GM18511 (cell line): ENCODE measurements around the gene ARHGEF3.

ENCODE experiments used
- ATAC-seq: cut with Tn5 transposase; IDR thresholded peaks from one replicate; pipeline ENCODE4 v1.9.1; 2021; ENCODE audit warnings: mild to moderate bottlenecking, moderate library complexity; ENCODE audit not compliant: unreplicated experiment

ARHGEF3 gene

GRCh38 chr3:56688191-56688590 is 113.6 kb downstream of the ARHGEF3 start:
- peak; percentile 88 for ATAC-seq

- no peak for ATAC-seq
Measured at GRCh38 chr3:56684029-56684428, 117.7 kb downstream of the ARHGEF3 start.

DNA sequence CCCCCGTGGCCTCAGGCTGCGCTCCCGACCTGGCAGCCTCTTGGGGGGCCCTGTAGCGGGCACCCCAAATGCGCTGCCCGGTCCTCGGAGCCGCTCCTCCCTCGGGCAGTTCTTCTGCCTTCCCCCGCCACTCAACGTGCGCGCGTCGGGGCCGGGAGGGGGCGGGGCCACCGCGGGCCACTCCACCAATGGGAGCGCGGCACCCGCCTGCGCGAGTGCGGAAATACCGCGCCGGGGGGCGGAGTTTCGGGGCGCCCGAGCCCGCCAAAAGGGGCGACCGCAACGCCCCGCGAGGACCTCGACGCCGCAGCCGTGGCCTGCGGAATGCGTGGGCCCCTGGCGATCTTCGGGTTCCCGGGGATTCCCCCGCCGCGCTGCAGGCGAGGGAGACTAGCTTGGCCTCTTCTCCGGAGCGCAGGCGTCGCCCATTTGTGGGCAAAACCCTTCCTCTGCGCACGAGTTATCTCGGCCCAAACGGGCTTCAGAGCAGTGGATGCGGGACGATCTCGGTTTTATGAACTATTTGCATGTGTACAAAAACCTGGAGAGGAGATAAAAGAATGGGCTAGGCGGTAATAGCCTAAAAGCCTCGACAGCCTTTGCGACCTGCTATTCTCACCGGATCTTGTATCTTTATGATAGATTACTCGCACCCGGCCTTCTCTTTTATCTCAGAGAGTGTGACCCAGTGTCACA is 118.5 kb downstream of the ARHGEF3 start, which contains the start of gene TASOR:
Gene TASOR, minus strand, starts transcription at position 144 of the 696 bp plus-strand sequence. CDS start 259 bp downstream, outside the sequence.
- ATAC-seq = peak; percentile 77

GRCh38 chr3:56682462-56683121 is 119.2 kb downstream of the ARHGEF3 start:
- ATAC-seq = peak; percentile 74

- peak; percentile 6 for ATAC-seq
Measured at GRCh38 chr3:56681984-56682461, 119.7 kb downstream of the ARHGEF3 start.

GRCh38 chr3:56680054-56680580 is 121.6 kb downstream of the ARHGEF3 start:
- ATAC-seq = no peak
